Measurements from ENCODE around the gene SERBP1.

- TF ChIP-seq, protein P1, sequence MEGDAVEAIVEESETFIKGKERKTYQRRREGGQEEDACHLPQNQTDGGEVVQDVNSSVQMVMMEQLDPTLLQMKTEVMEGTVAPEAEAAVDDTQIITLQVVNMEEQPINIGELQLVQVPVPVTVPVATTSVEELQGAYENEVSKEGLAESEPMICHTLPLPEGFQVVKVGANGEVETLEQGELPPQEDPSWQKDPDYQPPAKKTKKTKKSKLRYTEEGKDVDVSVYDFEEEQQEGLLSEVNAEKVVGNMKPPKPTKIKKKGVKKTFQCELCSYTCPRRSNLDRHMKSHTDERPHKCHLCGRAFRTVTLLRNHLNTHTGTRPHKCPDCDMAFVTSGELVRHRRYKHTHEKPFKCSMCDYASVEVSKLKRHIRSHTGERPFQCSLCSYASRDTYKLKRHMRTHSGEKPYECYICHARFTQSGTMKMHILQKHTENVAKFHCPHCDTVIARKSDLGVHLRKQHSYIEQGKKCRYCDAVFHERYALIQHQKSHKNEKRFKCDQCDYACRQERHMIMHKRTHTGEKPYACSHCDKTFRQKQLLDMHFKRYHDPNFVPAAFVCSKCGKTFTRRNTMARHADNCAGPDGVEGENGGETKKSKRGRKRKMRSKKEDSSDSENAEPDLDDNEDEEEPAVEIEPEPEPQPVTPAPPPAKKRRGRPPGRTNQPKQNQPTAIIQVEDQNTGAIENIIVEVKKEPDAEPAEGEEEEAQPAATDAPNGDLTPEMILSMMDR (IDR thresholded peaks at IDR 0.05; ENCODE audit: poor library complexity, severe bottlenecking): no peak
- no peak for TF ChIP-seq EZH2 (IDR thresholded peaks at IDR 0.05; ENCODE audit: borderline replicate concordance, insufficient read depth, low read length, poor library complexity, severe bottlenecking)
- TF ChIP-seq EP300 (conservative IDR thresholded peaks at IDR 0.05; ENCODE audit: poor library complexity, severe bottlenecking): no peak
Measured at GRCh38 chr1:67476006-67476482, 45.8 kb upstream of the SERBP1 start.

Data from neural cell (in vitro differentiated cells).